PC-9 (cell line): ENCODE results near the gene RRAGC. TPM values are rescaled to one million over a fixed set of nuclear protein-coding genes. Genes with fewer than 3 reads are reported as not detected.

ENCODE experiments used
- BruUV-seq: library from RNA; stranded (reverse); fragments of 400-500 nt; replicated peaks from 2 replicates; lab custom pipeline; 2021; lab: Mats Ljungman, UMichigan
- CTCF ChIA-PET: fragments of 300-600 bp; sonication (Branson Sonifier 250); formaldehyde crosslinking; loops from one replicate; lab custom pipeline; 2022; ENCODE audit warnings: antibody characterized with exemption; lab: Charles Lee
- POLR2A ChIA-PET: fragments of 300-600 bp; sonication (Branson Sonifier 250); formaldehyde crosslinking; loops from one replicate; lab custom pipeline; 2022; ENCODE audit warnings: antibody characterized with exemption; ENCODE audit not compliant: unreplicated experiment; lab: Charles Lee
- DNase-seq, 2 experiments: peaks; one replicate each; pipeline versions ENCODE4 v3.0.0 to v3.0.0-alpha.2; 2015 to 2022; ENCODE audit warnings: mixed read lengths in 1 of 2
- H2AFZ ChIP-seq: fragments of 200-600 bp; sonication (generic); 2 replicates; pipeline ENCODE4 v1.8.1; 2017; ENCODE audit warnings: antibody characterized with exemption
- H3F3A ChIP-seq: fragments of 200-600 bp; sonication (generic); 2 replicates; pipeline ENCODE4 v1.8.1; 2017; ENCODE audit warnings: antibody characterized with exemption, mild to moderate bottlenecking, low read depth; ENCODE audit not compliant: insufficient read depth
- H3K27ac ChIP-seq: fragments of 200-600 bp; sonication (generic); 2 replicates; pipeline ENCODE4 v1.6.1; 2016; ENCODE audit warnings: mixed run types
- H3K27me3 ChIP-seq: fragments of 200-600 bp; sonication (generic); 2 replicates; pipeline ENCODE4 v1.6.1; 2016; ENCODE audit warnings: low read depth, mixed run types; ENCODE audit not compliant: insufficient read depth
- H3K36me3 ChIP-seq: fragments of 200-600 bp; sonication (generic); 2 replicates; pipeline ENCODE4 v1.6.1; 2016; ENCODE audit warnings: low read depth, mixed run types
- H3K4me1 ChIP-seq: fragments of 200-600 bp; sonication (generic); replicated peaks from 2 replicates; pipeline ENCODE4 v1.6.1; 2016; ENCODE audit warnings: mixed run types; ENCODE audit not compliant: insufficient read depth
- H3K4me2 ChIP-seq: fragments of 200-600 bp; sonication (generic); 2 replicates; pipeline ENCODE4 v1.6.1; 2017; ENCODE audit warnings: mixed run types
- H3K4me3 ChIP-seq: fragments of 200-600 bp; sonication (generic); 2 replicates; pipeline ENCODE4 v1.6.1; 2016; ENCODE audit warnings: mixed run types
- H3K79me2 ChIP-seq: fragments of 200-600 bp; sonication (generic); 2 replicates; pipeline ENCODE4 v1.6.1; 2017; ENCODE audit warnings: low read depth, mixed run types
- H3K9me2 ChIP-seq: fragments of 200-600 bp; sonication (generic); 2 replicates; pipeline ENCODE4 v1.8.1; 2017; ENCODE audit warnings: mild to moderate bottlenecking; ENCODE audit not compliant: insufficient read depth
- H3K9me3 ChIP-seq: fragments of 200-600 bp; sonication (generic); 2 replicates; pipeline ENCODE4 v1.8.1; 2016; ENCODE audit warnings: low read depth; ENCODE audit not compliant: insufficient read depth
- H4K20me1 ChIP-seq: fragments of 200-600 bp; sonication (generic); 2 replicates; pipeline ENCODE4 v1.8.1; 2017; ENCODE audit not compliant: insufficient read depth
- CTCF ChIP-seq: fragments of 200-600 bp; sonication (generic); conservative IDR thresholded peaks from 2 replicates; pipeline ENCODE4 v1.6.1; 2017; ENCODE audit warnings: mixed run types, antibody characterized with exemption, mild to moderate bottlenecking, moderate library complexity
- EZH2 ChIP-seq: fragments of 200-600 bp; sonication (generic); IDR thresholded peaks from 2 replicates; pipeline ENCODE4 v1.8.0; 2017; ENCODE audit warnings: antibody characterized with exemption, low read depth
- intact Hi-C: fragments of 100-400 bp; cut with micrococcal nuclease; formaldehyde crosslinking; loops from one replicate; pipeline ENCODE4 v1.10.0; 2022; ENCODE audit not compliant: unreplicated experiment
- total RNA-seq: library from RNA; stranded (reverse); gene quantifications from 2 replicates; pipeline ENCODE4 v1.2.3, GENCODE V29; 2021

The RRAGC gene
- total RNA-seq, 1 experiment from 2014 or later: 33.0 TPM

- CTCF ChIA-PET: interaction anchor here (0.7 kb wide), 1 partner anchor 1098 kb away, joined by 3 read pairs; no protein-coding TSS in a partner anchor
- no peak overlapping the region for H2AFZ ChIP-seq
- TF ChIP-seq EZH2: no peak
- no peak for TF ChIP-seq CTCF
Measured at GRCh38 chr1:38788341-38789336, 70.9 kb downstream of the RRAGC start.

More at GRCh38 chr1:38788341-38789336, 70.9 kb downstream of the RRAGC start:
- peaks cover 70% of the 10 kb centered on the region for H3K27me3 ChIP-seq
- H3K79me2 ChIP-seq: no peaks in the 10 kb centered on the region
- H3K4me2 ChIP-seq: no peak overlapping the region
- no peaks in the 10 kb centered on the region for H3F3A ChIP-seq
- BruUV-seq: no TSS peak
- no peaks in the 10 kb centered on the region for H3K9me2 ChIP-seq
- DNase-seq: no peak
- no peak overlapping the region for H3K27ac ChIP-seq
- POLR2A ChIA-PET: no interaction called here
- H3K9me3 ChIP-seq: no peaks in the 10 kb centered on the region
- no peaks in the 10 kb centered on the region for H3K36me3 ChIP-seq
- H3K4me1 ChIP-seq: no peaks in the 10 kb centered on the region
- H3K4me3 ChIP-seq: no peak overlapping the region
- no peaks in the 10 kb centered on the region for H4K20me1 ChIP-seq
- intact Hi-C loops: no loop called here

Other genes starting within 250 kb of the RRAGC start
- 51.9 TPM in 2 replicates for gene MYCBP, start 13.6 kb upstream of the RRAGC start, total RNA-seq
- gene GJA9, start 21.8 kb upstream of the RRAGC start, total RNA-seq: 0.48 and 1.1 TPM in 2 replicates
- 31.6 and 36.9 TPM in 2 replicates for gene RHBDL2, start 82.1 kb upstream of the RRAGC start, total RNA-seq
- gene AKIRIN1, start 131.5 kb upstream of the RRAGC start, total RNA-seq: 76.9 and 80.0 TPM in 2 replicates
- gene NDUFS5, start 166.6 kb upstream of the RRAGC start, total RNA-seq: 498 and 524 TPM in 2 replicates